NCI-H524 treated with DMSO at 0.1 percent for 48 hours (cell line): ENCODE measurements around the gene SEMA5A.
A peak's percentile ranks its signal among the peaks of the same experiment; 100 is the strongest.
"Not testable (repeated sequence)": the region's sequence is repeated elsewhere in the genome, so short reads cannot be mapped to it uniquely, and the experiment has no call there.

Source experiments
- DNase-seq: peaks from one replicate; lab custom pipeline; 2025; lab: John Stamatoyannopoulos, UW

The SEMA5A gene

GRCh38 chr5:9438596-9439354 is 107.1 kb downstream of the SEMA5A start:
- no peak for DNase-seq

DNA sequence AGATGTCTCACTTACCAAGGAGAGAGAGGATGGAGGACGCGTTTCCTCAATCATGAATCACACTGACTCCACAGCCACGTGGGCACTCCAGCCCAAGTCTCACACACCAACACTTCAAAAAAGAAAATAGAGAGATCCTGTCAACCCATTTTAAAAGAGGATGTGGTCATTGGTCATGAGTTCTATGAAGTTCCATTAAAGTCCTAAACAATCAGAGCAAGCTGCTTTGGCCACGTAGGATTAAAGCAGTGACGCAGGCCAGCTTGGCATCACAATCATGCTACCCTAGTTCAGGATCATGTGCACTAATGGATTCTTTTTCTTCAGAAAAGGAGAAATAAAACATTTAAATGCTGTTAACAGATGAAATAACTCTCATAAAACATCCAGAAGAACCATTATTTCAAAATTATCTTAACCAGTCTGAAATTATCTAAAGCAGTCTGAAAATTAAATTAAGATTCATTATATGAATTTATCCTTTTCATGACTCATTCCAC is 108.1 kb downstream of the SEMA5A start:
- DNase-seq, result no peak

DNA sequence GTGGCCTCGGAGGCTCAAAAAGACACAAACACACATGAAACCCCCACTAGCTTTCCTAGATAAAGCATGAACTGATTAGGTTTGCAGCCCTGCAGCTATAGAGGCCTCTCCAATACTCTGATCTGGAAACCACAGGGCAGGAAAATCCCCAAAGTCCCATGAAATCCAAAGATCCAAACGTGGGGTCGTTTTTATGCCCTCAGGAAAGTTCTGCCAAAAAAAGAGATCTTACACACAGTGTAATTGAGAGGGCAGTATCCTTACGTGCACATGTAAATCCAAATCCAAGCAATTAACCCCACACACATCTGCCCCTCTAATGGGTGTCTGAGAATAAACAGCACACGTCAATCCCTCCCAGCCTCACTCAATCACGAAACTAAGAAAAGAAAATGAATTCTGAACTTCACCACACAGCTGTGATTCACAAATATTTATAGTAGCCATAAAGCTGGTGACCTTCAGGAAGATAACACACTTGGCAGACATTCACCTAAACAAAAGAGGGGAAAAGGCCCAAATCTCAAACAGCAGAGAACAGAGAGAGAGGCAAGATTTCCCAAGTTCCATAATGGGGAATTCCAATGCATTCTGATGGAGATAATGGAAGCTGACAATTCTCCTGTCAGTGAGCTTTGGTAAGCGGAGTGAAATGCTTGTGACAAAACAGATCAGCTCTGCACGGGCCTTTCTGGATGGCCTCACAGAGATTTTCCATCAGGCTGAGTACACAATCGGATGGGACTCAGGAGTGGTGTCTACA is 114.2 kb downstream of the SEMA5A start:
- peak; percentile 19 for DNase-seq

DNA sequence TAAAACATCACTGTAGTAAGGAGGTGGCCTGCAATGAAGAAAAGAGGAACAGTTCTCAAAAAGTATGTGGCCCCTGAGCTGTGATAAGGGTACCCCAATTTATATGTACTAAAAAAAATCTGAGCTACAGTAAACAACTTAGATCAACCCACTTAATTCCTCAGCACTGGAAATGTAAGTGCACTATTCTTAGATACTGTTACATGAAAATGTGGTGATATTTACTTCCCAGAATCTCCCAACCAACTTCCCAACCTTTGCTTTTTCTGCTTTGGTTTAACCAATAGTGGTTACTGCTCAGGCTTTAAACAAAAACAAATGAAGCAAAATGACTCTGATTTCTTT is 114.8 kb downstream of the SEMA5A start:
- DNase-seq, result no peak

- no peak for DNase-seq
Observed at GRCh38 chr5:9430306-9430705, 115.6 kb downstream of the SEMA5A start.

- no peak for DNase-seq
Observed at GRCh38 chr5:9429691-9430215, 116.1 kb downstream of the SEMA5A start.

DNA sequence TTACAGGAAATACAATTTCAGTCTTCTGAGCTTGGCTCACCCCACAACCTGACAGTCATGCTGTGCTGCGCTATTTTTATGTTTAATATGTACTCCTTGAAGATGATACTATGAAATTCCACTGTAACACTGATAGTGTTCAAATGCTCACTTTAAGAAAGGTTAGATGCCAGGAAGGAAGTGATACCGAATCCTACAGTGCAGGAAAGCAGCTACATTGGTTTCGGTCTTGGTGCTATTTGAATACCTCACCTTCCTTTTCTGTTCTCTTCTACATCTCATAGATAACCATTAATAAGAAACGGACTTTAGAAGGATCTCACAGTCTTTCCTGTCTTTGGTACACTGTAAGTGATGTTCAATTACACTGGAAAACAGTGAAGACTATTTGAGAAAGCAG is 117.6 kb downstream of the SEMA5A start:
- DNase-seq, result no peak

- no peak for DNase-seq
Observed at GRCh38 chr5:9425710-9426109, 120.2 kb downstream of the SEMA5A start.

- DNase-seq, result no peak
Observed at GRCh38 chr5:9423571-9423970, 122.3 kb downstream of the SEMA5A start.

DNA sequence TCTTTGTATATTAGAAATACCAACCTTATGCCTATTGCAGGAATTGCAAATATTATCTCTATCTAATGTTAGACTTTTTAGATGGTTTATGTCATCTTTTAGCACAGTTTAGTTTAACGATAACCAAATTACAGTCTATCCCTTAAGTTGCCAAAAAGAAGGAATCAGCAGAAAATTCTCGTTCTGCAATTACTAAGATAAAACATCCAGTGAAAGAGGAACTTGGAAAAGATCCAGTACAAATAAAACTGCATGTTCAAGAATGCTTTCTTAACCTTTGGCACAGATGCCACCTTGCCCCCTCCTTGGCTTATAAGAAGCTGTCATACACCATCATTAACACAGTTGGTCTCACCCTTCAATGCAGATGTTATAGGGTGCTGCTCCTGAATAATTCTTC is 124.0 kb downstream of the SEMA5A start:
- DNase-seq, result no peak

DNA sequence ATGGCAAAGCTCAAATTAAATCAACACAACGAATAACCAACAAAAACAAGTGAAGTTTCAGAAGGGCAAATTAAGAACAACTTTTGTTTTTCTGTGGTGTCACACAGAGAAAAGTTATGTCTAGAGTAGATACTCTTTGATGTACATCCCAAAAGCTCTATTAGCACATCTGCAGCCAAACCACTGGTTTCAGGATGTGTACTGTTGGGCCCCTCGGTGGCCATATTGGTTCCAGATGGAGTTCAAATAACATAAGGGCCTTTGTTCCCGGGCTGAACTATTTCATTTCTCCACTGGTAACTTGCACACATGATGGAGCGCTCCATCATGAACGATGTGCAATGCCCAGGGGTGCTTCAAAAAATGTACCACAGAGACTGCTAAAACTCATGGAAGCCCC is 126.1 kb downstream of the SEMA5A start:
- DNase-seq, result no peak

GRCh38 chr5:9415566-9415965 is 130.3 kb downstream of the SEMA5A start:
- DNase-seq, result no peak

GRCh38 chr5:9415091-9415490 is 130.8 kb downstream of the SEMA5A start:
- DNase-seq, result no peak

DNA sequence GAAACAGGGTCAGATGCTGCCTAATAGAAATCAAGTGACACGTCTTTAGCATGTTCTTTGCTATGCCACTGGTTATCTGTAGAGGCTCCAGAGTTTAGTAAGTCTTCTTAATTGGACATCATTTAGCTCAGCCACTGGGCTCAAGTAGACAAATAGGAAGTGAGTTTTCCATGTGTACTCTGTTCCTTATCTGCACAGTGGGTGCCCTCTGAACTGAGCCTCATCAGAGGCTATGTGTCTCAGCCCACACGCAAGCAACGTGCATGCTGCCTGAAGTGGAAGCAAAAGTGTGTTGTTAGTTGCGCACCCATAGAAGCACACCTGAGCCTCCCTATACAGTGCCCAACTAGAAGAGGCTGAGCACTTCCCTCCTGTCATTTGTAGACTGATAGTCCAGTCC is 134.7 kb downstream of the SEMA5A start:
- DNase-seq, result no peak

DNA sequence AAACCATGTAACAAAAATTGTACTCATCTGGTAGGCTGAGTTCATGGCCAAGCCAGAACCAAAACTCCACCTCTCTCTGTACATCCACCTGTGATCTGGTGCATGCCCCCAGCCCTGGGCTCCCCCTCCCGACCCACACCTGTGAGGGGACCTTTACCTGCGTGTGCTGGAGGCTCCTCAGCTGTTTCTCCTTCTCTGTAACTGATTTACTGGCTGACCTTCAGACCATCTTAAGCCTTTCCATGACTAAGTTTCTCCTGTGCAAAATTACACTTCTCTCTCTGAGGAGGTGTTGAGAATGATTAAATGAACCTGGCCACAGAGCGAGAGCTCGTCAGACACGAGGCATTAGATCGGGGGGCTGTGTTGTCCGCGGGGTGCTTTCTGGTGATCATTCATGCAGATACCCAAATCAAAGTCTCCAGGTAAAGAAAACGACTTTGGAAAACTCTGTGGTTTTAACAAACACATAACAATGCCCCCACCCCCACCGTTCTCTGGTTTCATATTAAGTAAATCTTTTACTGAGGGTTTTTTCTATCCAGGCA is 136.4 kb downstream of the SEMA5A start:
- DNase-seq, result no peak

GRCh38 chr5:9408964-9409363 is 136.9 kb downstream of the SEMA5A start:
- DNase-seq, result no peak

- DNase-seq, result no peak
Observed at GRCh38 chr5:9405196-9405754, 140.6 kb downstream of the SEMA5A start.

- no peak for DNase-seq
Observed at GRCh38 chr5:9401786-9402472, 143.9 kb downstream of the SEMA5A start.

- not testable (repeated sequence) for DNase-seq
Observed at GRCh38 chr5:9399783-9400182, 146.1 kb downstream of the SEMA5A start.

DNA sequence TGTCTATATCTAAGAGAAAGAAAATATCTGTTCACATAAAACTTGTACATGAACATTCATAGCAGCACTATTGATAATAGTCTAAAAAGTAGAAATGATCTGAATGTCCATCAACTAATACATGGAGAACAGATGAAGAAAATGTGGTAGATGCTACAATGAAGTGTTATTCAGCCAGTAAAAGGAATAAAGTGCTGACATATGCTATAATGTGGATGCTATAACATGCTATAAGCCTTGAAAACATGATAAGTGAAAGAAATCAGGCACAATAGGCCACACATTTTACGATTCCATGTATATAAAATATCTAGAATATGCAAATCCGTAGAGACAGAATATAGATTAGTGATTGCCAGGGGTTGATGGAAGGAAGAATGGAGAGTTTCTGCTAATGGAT is 146.8 kb downstream of the SEMA5A start:
- no peak for DNase-seq

DNA sequence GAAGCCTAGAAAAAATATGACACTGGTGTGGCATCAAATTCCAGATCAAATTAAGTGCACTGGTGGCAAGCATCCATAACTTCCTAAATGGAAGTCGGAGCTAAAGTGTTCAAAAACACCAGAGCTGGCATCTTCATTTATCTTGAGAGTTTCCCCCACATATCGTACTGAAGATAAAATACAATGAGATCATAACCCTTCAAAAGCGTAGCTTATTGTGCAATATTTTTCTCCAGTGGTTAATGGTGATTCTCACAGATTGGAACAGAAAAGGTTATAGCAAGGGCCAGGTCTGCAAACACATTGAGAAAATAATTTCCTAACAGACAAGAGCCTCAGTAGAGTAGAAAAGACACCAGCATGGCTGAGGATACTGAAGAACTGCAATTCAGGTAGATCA is 147.6 kb downstream of the SEMA5A start:
- DNase-seq, result no peak

DNA sequence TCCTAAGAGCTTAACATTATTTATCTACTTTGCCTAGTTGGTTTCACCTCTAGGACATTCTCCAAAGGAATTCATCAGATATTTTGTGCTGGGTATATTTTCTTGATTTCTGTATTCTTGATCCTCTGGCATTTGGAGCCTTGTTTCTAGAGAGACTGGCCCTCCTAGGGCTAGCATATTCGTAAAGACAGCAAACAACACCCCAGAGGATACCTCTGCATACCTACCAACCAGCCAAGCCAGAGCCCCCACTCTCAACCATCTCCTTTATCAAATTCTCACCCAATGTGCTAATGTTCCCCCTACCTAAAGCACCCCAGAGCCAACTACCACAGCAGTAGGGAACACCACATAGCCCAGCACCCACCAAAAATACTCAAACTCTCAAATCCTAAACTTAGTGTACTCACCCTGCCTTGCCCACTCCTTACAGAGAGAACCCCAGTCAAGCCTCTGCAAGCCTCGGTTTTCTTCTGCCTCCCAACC is 149.5 kb downstream of the SEMA5A start:
- DNase-seq, result no peak
